ENCODE results near the gene PLEKHH1. TPM values are rescaled to one million over a fixed set of nuclear protein-coding genes. Genes with fewer than 3 reads are reported as not detected.

PLEKHH1 gene
- total and polyA plus RNA-seq, 2 of the 8 experiments (the other 6 are each of a cell fraction or from before 2014, with no cell fraction given) = 28.3 to 33.3 TPM

GRCh38 chr14:67483579-67484285 is 49.4 kb upstream of the PLEKHH1 start:
- no peak overlapping the region for H3K14ac ChIP-seq (ENCODE audit: insufficient read length)
- H4K8ac ChIP-seq (ENCODE audit: extremely low read depth, insufficient read depth, low read length) = no peak overlapping the region; the same call in 1 of the 2 replicates
- H3K79me1 ChIP-seq (ENCODE audit: low read depth, low read length) = no peaks in the 10 kb centered on the region
- H3K4me3 ChIP-seq (ENCODE audit: extremely low read depth in 1 of 4, insufficient read depth in 2 of 4, low read depth in 3 of 4, low read length in 4 of 4) = no peak overlapping the region
- H4K91ac ChIP-seq (replicated peaks; ENCODE audit: insufficient read length, low read length) = no peak overlapping the region
- H3K4me1 ChIP-seq (replicated peaks in 1 of 4; ENCODE audit: control insufficient read depth in 3 of 4, insufficient read depth in 4 of 4, low read length in 3 of 4) = no peaks in the 10 kb centered on the region
- no peaks in the 10 kb centered on the region for H3K27me3 ChIP-seq (replicated peaks in 1 of 4; ENCODE audit: control insufficient read depth in 3 of 4, extremely low read depth in 1 of 4, insufficient read depth in 3 of 4, low read length in 3 of 4)
- ChIA-PET CTCF (ENCODE audit: partially characterized antibody) (no interaction called here), POLR2A (ENCODE audit: partially characterized antibody) (no interaction called here)
- no peak overlapping the region for H3K4ac ChIP-seq (replicated peaks; ENCODE audit: insufficient read length, low read depth, low read length)
- no peak overlapping the region for H3K56ac ChIP-seq (replicated peaks; ENCODE audit: insufficient read length, low read depth, low read length)
- H3K9me3 ChIP-seq (ENCODE audit: insufficient read depth in 2 of 2, low read depth in 1 of 2, low read length in 1 of 2) = no peaks in the 10 kb centered on the region
- no peak overlapping the region for H2BK20ac ChIP-seq (ENCODE audit: low read length)
- H4K5ac ChIP-seq (ENCODE audit: insufficient read length, low read depth, low read length) = no peak overlapping the region
- H2BK15ac ChIP-seq (ENCODE audit: low read length) = no peak overlapping the region
- no peaks in the 10 kb centered on the region for H4K20me1 ChIP-seq (replicated peaks in 1 of 2; ENCODE audit: control insufficient read depth in 1 of 2, insufficient read depth in 2 of 2, low read length in 2 of 2)
- H3K9ac ChIP-seq (replicated peaks in 1 of 4; ENCODE audit: extremely low read depth in 1 of 4, low read depth in 3 of 4, low read length in 3 of 4) = no peak overlapping the region
- H3K36me3 ChIP-seq (ENCODE audit: control insufficient read depth in 2 of 4, insufficient read depth in 4 of 4, low read length in 3 of 4) = no peaks in the 10 kb centered on the region
- no peak for TF ChIP-seq RFX5 (IDR thresholded peaks at IDR 0.05; ENCODE audit: borderline replicate concordance, low read depth, low read length)
- no peak for TF ChIP-seq TAF7 (optimal IDR thresholded peaks at IDR 0.05; ENCODE audit: borderline replicate concordance, low read depth, low read length)
- TF ChIP-seq TAF1 (IDR thresholded peaks at IDR 0.05; ENCODE audit: low read depth, low read length) = no peak
- no peak for TF ChIP-seq BCL11A (IDR thresholded peaks at IDR 0.05; ENCODE audit: low read depth in 2 of 2, low read length in 2 of 2)
- no peak overlapping the region for H3K18ac ChIP-seq (ENCODE audit: extremely low read depth, low read length)
- no peak overlapping the region for H3K27ac ChIP-seq (ENCODE audit: low read depth, low read length)
- no peak overlapping the region for H2BK12ac ChIP-seq (ENCODE audit: low read depth, low read length)
- H2BK120ac ChIP-seq (replicated peaks; ENCODE audit: low read depth, low read length) = no peak overlapping the region
- H3K4me2 ChIP-seq (ENCODE audit: insufficient read depth in 1 of 2, low read depth in 2 of 2, low read length in 2 of 2) = no peak overlapping the region
- H3K23me2 ChIP-seq (ENCODE audit: low read depth, low read length) = no peaks in the 10 kb centered on the region
- no peaks in the 10 kb centered on the region for H3K79me2 ChIP-seq (ENCODE audit: control insufficient read depth in 1 of 2, insufficient read depth in 2 of 2, low read length in 2 of 2)
- FAIRE-seq (no peak), DNase-seq (ENCODE audit: low read depth in 1 of 2, low spot score in 2 of 2) (no peak)
- no peak overlapping the region for H3K23ac ChIP-seq (ENCODE audit: insufficient read length)
- no peak overlapping the region for H2AFZ ChIP-seq (ENCODE audit: low read length)
- 81% methylated on average over 8 of the region's 8 CpGs; no CpG with 5 or more reads in 1 of the 2 experiments for WGBS, 2 experiments (ENCODE audit: extremely low coverage in 1 of 2, insufficient coverage in 1 of 2, insufficient read length in 1 of 2, insufficient replicate concordance in 2 of 2, low coverage in 1 of 2, low lambda C conversion rate in 2 of 2, missing lambda C conversion rate in 1 of 2)
- H2BK5ac ChIP-seq (ENCODE audit: low read depth, low read length) = no peak overlapping the region
- no peak overlapping the region for H2AK5ac ChIP-seq (ENCODE audit: low read depth, low read length)
